Endothelial cell of umbilical vein (primary cell): Measurements from ENCODE around the gene PSMA5. TPM values are rescaled to one million over a fixed set of nuclear protein-coding genes. Genes with fewer than 3 reads are reported as not detected.

Experiments used
- BruUV-seq: library from RNA; stranded (reverse); fragments of 400-500 nt; replicated peaks from 2 replicates; lab custom pipeline; 2021; lab: Mats Ljungman, UMichigan
- CTCF ChIA-PET: fragments of 300-600, 350-600 bp; sonication (Branson Sonifier 250); formaldehyde crosslinking; loops from one replicate; lab custom pipeline; 2021; ENCODE audit warnings: antibody characterized with exemption, inconsistent platforms; lab: Charles Lee
- POLR2A ChIA-PET: fragments of 300-600, 350-600 bp; sonication (Branson Sonifier 250); formaldehyde crosslinking; loops from one replicate; lab custom pipeline; 2021; ENCODE audit warnings: antibody characterized with exemption, inconsistent platforms; lab: Charles Lee
- DNase-seq: peaks from one replicate; pipeline ENCODE4 v3.0.0-alpha.2; 2011; ENCODE audit warnings: low read depth, low spot score
- FAIRE-seq: peaks from 2 replicates; lab custom pipeline; 2011; peaks lifted over from hg19 to GRCh38; lab: Jason Lieb, UNC
- H2AFZ ChIP-seq: 2 replicates; pipeline ENCODE4 v1.6.0; 2012; ENCODE audit warnings: low read depth, low read length, control low read depth, inconsistent platforms
- H3K27ac ChIP-seq: 2 replicates; pipeline ENCODE4 v1.5.1; 2011; ENCODE audit warnings: low read depth, mild to moderate bottlenecking, control low read depth, low read length, moderate library complexity; ENCODE audit not compliant: insufficient read depth
- H3K27me3 ChIP-seq, 2 experiments: 2 replicates each; pipeline versions ENCODE4 v1.6.0 to v1.6.1; 2011; ENCODE audit warnings: low read length in 2 of 2, mixed read lengths in 1 of 2; ENCODE audit not compliant: control insufficient read depth in 2 of 2, insufficient read depth in 2 of 2
- H3K36me3 ChIP-seq, 2 experiments: 2 replicates in 1 of 2; 3 replicates in 1 of 2; pipeline ENCODE4 v1.5.1; 2011; ENCODE audit warnings: low read length in 2 of 2, mild to moderate bottlenecking in 1 of 2, moderate library complexity in 1 of 2; ENCODE audit not compliant: control insufficient read depth in 2 of 2, insufficient read depth in 2 of 2; ENCODE audit errors: extremely low read depth in 1 of 2
- H3K4me1 ChIP-seq: 3 replicates; pipeline ENCODE4 v1.5.1; 2011; ENCODE audit warnings: mild to moderate bottlenecking, low read length; ENCODE audit not compliant: control insufficient read depth, insufficient read depth; ENCODE audit errors: extremely low read depth
- H3K4me2 ChIP-seq: 2 replicates; pipeline ENCODE4 v1.6.1; 2011; ENCODE audit warnings: low read length, control low read depth, mixed read lengths; ENCODE audit not compliant: insufficient read depth
- H3K4me3 ChIP-seq, 3 experiments: fragments of 200-600 bp in 1 of 3; sonication (generic), shearing (Covaris generic) in 1 of 3; replicated peaks in 1 of 3; 2 replicates each; pipeline ENCODE4 v1.5.1; 2011 to 2016; ENCODE audit warnings: control low read depth in 3 of 3, low read length in 3 of 3, mild to moderate bottlenecking in 2 of 3, inconsistent platforms in 1 of 3, low read depth in 1 of 3, moderate library complexity in 1 of 3; ENCODE audit not compliant: insufficient read depth in 1 of 3
- H3K79me2 ChIP-seq: 2 replicates; pipeline ENCODE4 v1.6.0; 2012; ENCODE audit warnings: low read length, inconsistent platforms; ENCODE audit not compliant: control insufficient read depth, insufficient read depth
- H3K9ac ChIP-seq: replicated peaks from 2 replicates; pipeline ENCODE3; 2011; ENCODE audit warnings: low read length, control low read depth; ENCODE audit not compliant: insufficient read depth; ENCODE audit errors: extremely low read depth
- H3K9me1 ChIP-seq: replicated peaks from 3 replicates; pipeline ENCODE4 v1.6.0; 2011; ENCODE audit warnings: mild to moderate bottlenecking, low read length; ENCODE audit not compliant: control insufficient read depth, insufficient read depth; ENCODE audit errors: extremely low read depth
- H3K9me3 ChIP-seq: replicated peaks from 2 replicates; pipeline ENCODE4 v1.5.1; 2012; ENCODE audit warnings: low read length, inconsistent platforms; ENCODE audit not compliant: control insufficient read depth, insufficient read depth
- H4K20me1 ChIP-seq: replicated peaks from 2 replicates; pipeline ENCODE3; 2011; ENCODE audit warnings: mild to moderate bottlenecking, low read length; ENCODE audit not compliant: control insufficient read depth, insufficient read depth; ENCODE audit errors: extremely low read depth
- EZH2 ChIP-seq: IDR thresholded peaks from 2 replicates; pipeline ENCODE4 v1.6.1; 2012; ENCODE audit warnings: borderline replicate concordance, low read depth, mild to moderate bottlenecking, moderate library complexity, low read length, inconsistent platforms; ENCODE audit not compliant: severe bottlenecking
- FOS ChIP-seq: IDR thresholded peaks from 2 replicates; pipeline ENCODE4 v1.6.1; 2011; ENCODE audit warnings: mild to moderate bottlenecking, low read length, moderate library complexity, borderline replicate concordance; ENCODE audit not compliant: insufficient read depth
- GATA2 ChIP-seq: IDR thresholded peaks from 2 replicates; pipeline ENCODE4 v1.7.0; 2011; ENCODE audit warnings: low read depth, mild to moderate bottlenecking, moderate library complexity, mixed read lengths, low read length; ENCODE audit not compliant: insufficient read length, insufficient read depth
- JUN ChIP-seq: IDR thresholded peaks from 2 replicates; pipeline ENCODE4 v1.6.1; 2011; ENCODE audit warnings: borderline replicate concordance, low read depth; ENCODE audit not compliant: insufficient read length, insufficient read depth
- MAX ChIP-seq: IDR thresholded peaks from 2 replicates; pipeline ENCODE4 v1.6.1; 2011; ENCODE audit not compliant: insufficient read depth, insufficient read length
- MYC ChIP-seq: IDR thresholded peaks from one replicate; pipeline ENCODE4 v1.6.1; 2011; ENCODE audit warnings: mild to moderate bottlenecking, low read depth, low read length
- POLR2A ChIP-seq: IDR thresholded peaks from 2 replicates; pipeline ENCODE4 v1.6.1; 2012; ENCODE audit warnings: low read depth, mild to moderate bottlenecking, control low read depth, low read length
- POLR2AphosphoS5 ChIP-seq: IDR thresholded peaks from 2 replicates; pipeline ENCODE4 v1.6.1; 2012; ENCODE audit warnings: low read depth, mild to moderate bottlenecking, control low read depth, low read length, moderate library complexity; ENCODE audit not compliant: insufficient read depth
- dilution Hi-C: fragments of 300-500 bp; cut with MboI; formaldehyde crosslinking; loops from one replicate; pipeline ENCODE4 v1.15.0; 2019; ENCODE audit warnings: low sequenced_read_pairs; ENCODE audit not compliant: extremely low pct_ligation_motif_present
- intact Hi-C: fragments of 100-400 bp; cut with micrococcal nuclease; formaldehyde crosslinking; loops from one replicate; pipeline ENCODE4 v1.10.0; 2022
- polyA plus RNA-seq, 4 experiments: library from polyadenylated mRNA; depleted of rRNA in 3 of 4; stranded (reverse) in 3 of 4; unstranded in 1 of 4; fragments of >200 nt; gene quantifications; 2 replicates each; pipeline versions ENCODE4 v1.2.1 to v1.2.3, GENCODE V29; 2011 to 2012; ENCODE audit warnings: missing spikeins in 1 of 4
- total RNA-seq: library from RNA; stranded (reverse); gene quantifications from 2 replicates; pipeline ENCODE4 v1.2.3, GENCODE V29; 2021
- TF ChIP-seq, protein P1 (sequence below), 2 donors: IDR thresholded peaks; 1 replicate in 1 of 2; 2 replicates in 1 of 2; pipeline ENCODE4 v1.5.1; 2011; ENCODE audit warnings: low read length in 2 of 2, mild to moderate bottlenecking in 2 of 2, moderate library complexity in 2 of 2, control low read depth in 1 of 2, inconsistent platforms in 1 of 2, low read depth in 1 of 2; ENCODE audit not compliant: insufficient read depth in 1 of 2; ENCODE audit errors: extremely low read depth in 1 of 2

Gene PSMA5
- total and polyA plus RNA-seq, 2 donors (not counting 3 experiments of a cell fraction or from before 2014, with no cell fraction given) = 98.1 to 125 TPM

- Histone ChIP-seq H3K4me3 (no peak overlapping the region), H3K9ac (no peak overlapping the region), H2AFZ (no peak overlapping the region), H3K27me3 (peaks cover 0 to 2% of the 10 kb centered on the region in 2 experiments), H3K9me1 (no peaks in the 10 kb centered on the region), H3K4me1 (peaks cover 1% of the 10 kb centered on the region), H4K20me1 (no peaks in the 10 kb centered on the region), H3K27ac (no peak overlapping the region), H3K36me3 (no peaks in the 10 kb centered on the region), H3K79me2 (no peaks in the 10 kb centered on the region), H3K4me2 (no peak overlapping the region), H3K9me3 (no peaks in the 10 kb centered on the region)
- ChIA-PET POLR2A (no interaction called here), CTCF (interaction anchor here (1.1 kb wide), 1 partner anchor 13 kb away, joined by 3 read pairs; no protein-coding TSS in a partner anchor)
- no peak for DNase-seq
- no peak for FAIRE-seq
- no peak for TF ChIP-seq POLR2A
- no peak for TF ChIP-seq POLR2AphosphoS5
- intact Hi-C loops (no loop called here), dilution Hi-C loops (no loop called here)
- no TSS peak for BruUV-seq
These were observed 6.1 kb upstream of the PSMA5 start for GRCh38 chr1:109432336-109432735.

DNA sequence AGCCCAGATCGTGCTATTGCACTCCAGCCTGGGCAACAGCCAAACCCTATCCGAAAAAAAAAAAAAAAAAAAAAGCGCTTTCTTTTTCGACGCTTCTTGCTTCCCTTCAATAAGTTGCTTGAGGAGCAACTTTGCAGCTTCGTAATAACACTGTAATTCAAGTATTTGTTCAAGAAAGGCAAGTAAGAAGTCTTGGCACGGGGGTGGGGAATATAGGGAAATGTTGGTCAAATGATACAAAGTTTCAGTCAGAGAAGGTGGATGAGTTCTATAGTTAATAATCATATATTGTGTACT is 871 bp upstream of the PSMA5 start:
- H3K27me3 ChIP-seq = no peaks in the 10 kb centered on the region
- DNase-seq = no peak
- H3K9me1 ChIP-seq = no peaks in the 10 kb centered on the region
- H3K4me2 ChIP-seq = peak overlapping the region; percentile 85
- no TSS peak for BruUV-seq
- intact Hi-C loops (loop anchor here (2.0 kb wide), 1 partner anchor 912 kb away; the partner anchor contains the start of gene RBM15), dilution Hi-C loops (no loop called here)
- peak overlapping the region; percentile 65 for H3K9ac ChIP-seq
- H4K20me1 ChIP-seq = no peaks in the 10 kb centered on the region
- H3K27ac ChIP-seq = no peak overlapping the region
- no peaks in the 10 kb centered on the region for H3K9me3 ChIP-seq
- TF ChIP-seq EZH2 (no peak), MYC (no peak), MAX (no peak), POLR2AphosphoS5 (no peak), FOS (no peak), JUN (no peak), POLR2A (no peak), GATA2 (no peak)
- TF ChIP-seq, protein P1, sequence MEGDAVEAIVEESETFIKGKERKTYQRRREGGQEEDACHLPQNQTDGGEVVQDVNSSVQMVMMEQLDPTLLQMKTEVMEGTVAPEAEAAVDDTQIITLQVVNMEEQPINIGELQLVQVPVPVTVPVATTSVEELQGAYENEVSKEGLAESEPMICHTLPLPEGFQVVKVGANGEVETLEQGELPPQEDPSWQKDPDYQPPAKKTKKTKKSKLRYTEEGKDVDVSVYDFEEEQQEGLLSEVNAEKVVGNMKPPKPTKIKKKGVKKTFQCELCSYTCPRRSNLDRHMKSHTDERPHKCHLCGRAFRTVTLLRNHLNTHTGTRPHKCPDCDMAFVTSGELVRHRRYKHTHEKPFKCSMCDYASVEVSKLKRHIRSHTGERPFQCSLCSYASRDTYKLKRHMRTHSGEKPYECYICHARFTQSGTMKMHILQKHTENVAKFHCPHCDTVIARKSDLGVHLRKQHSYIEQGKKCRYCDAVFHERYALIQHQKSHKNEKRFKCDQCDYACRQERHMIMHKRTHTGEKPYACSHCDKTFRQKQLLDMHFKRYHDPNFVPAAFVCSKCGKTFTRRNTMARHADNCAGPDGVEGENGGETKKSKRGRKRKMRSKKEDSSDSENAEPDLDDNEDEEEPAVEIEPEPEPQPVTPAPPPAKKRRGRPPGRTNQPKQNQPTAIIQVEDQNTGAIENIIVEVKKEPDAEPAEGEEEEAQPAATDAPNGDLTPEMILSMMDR (IDR thresholded peaks at IDR 0.05; ENCODE audit: extremely low read depth in 1 of 2, insufficient read depth in 1 of 2, low read depth in 1 of 2, low read length in 2 of 2) = no peak
- peaks cover 36% of the 10 kb centered on the region for H3K79me2 ChIP-seq
- peaks cover 15% of the 10 kb centered on the region for H3K4me1 ChIP-seq
- POLR2A ChIA-PET = interaction anchor here (0.7 kb wide), 1 partner anchor 177 kb away, joined by 4 read pairs; no protein-coding TSS in a partner anchor
- no peak for FAIRE-seq
- peak overlapping the region; percentile 63 to 89 (median 86) for H3K4me3 ChIP-seq
- peak overlapping the region; percentile 79 for H2AFZ ChIP-seq
- CTCF ChIA-PET = interaction anchor here (3.6 kb wide), 1 partner anchor 105 kb away, joined by 29 read pairs; no protein-coding TSS in a partner anchor
- no peaks in the 10 kb centered on the region for H3K36me3 ChIP-seq
